Midbrain (tissue), 1 donor: Measurements from ENCODE around the gene ZNF57.
"Not testable (repeated sequence)": the region's sequence is repeated elsewhere in the genome, so short reads cannot be mapped to it uniquely, and the experiment has no call there.

Experiments
- DNase-seq: peaks from one replicate; lab custom pipeline; 2025; lab: John Stamatoyannopoulos, UW

Gene ZNF57

GRCh38 chr19:2896694-2897093 lies 4.0 kb upstream of the ZNF57 start:
- no peak for DNase-seq

- DNase-seq: no peak
Measured at GRCh38 chr19:2902590-2903218, 2.0 kb downstream of the ZNF57 start.

GRCh38 chr19:2903326-2903725 lies 2.6 kb downstream of the ZNF57 start:
- not testable (repeated sequence) for DNase-seq

- no peak for DNase-seq
Measured at GRCh38 chr19:2905918-2906519, 5.3 kb downstream of the ZNF57 start.

GRCh38 chr19:2906631-2907195 lies 6.0 kb downstream of the ZNF57 start:
- DNase-seq: no peak

- DNase-seq: no peak
Measured at GRCh38 chr19:2912306-2912705, 11.6 kb downstream of the ZNF57 start.

- DNase-seq: no peak
Measured at GRCh38 chr19:2917275-2918184, 16.8 kb downstream of the ZNF57 start.

- no peak for DNase-seq
Measured at GRCh38 chr19:2922987-2923386, 22.3 kb downstream of the ZNF57 start.

GRCh38 chr19:2923510-2923909 lies 22.8 kb downstream of the ZNF57 start:
- DNase-seq: no peak

GRCh38 chr19:2926341-2927031 lies 25.8 kb downstream of the ZNF57 start:
- no peak for DNase-seq

- no peak for DNase-seq
Measured at GRCh38 chr19:2927032-2927430, 26.3 kb downstream of the ZNF57 start.

GRCh38 chr19:2933490-2933910 lies 32.8 kb downstream of the ZNF57 start:
- no peak for DNase-seq

- DNase-seq: not testable (repeated sequence)
Measured at GRCh38 chr19:2935863-2936262, 35.1 kb downstream of the ZNF57 start.

GRCh38 chr19:2942928-2943640 lies 42.4 kb downstream of the ZNF57 start:
- no peak for DNase-seq

GRCh38 chr19:2944403-2944774 lies 43.7 kb downstream of the ZNF57 start:
- DNase-seq: no peak

GRCh38 chr19:2944775-2945574 lies 44.2 kb downstream of the ZNF57 start, which contains the start of gene ZNF77:
Gene ZNF77 (minus strand): TSS chr19:2944971. CDS start chr19:2944840, 131 bp downstream.
- DNase-seq: peak; percentile 99

GRCh38 chr19:2945575-2946184 lies 45.0 kb downstream of the ZNF57 start:
- DNase-seq: no peak

GRCh38 chr19:2949939-2950285 lies 49.2 kb downstream of the ZNF57 start:
- no peak for DNase-seq

GRCh38 chr19:2950286-2951124 lies 49.8 kb downstream of the ZNF57 start:
- DNase-seq: peak; percentile 100
